Neural progenitor cell (in vitro differentiated cells): ENCODE results near the gene QRICH1.

Experiments used
- EZH2 ChIP-seq: fragments of 200-600 bp; sonication (generic); IDR thresholded peaks from 2 replicates; pipeline ENCODE4 v1.6.1; 2017; ENCODE audit warnings: antibody characterized with exemption, mild to moderate bottlenecking, moderate library complexity
- EZH2phosphoT487 ChIP-seq: fragments of 200-600 bp; sonication (generic); IDR thresholded peaks from 2 replicates; pipeline ENCODE4 v1.6.1; 2017; ENCODE audit warnings: antibody characterized with exemption
- TF ChIP-seq, protein P1 (sequence below): fragments of 200-600 bp; sonication (generic); IDR thresholded peaks from 2 replicates; pipeline ENCODE4 v1.5.1; 2017; ENCODE audit warnings: antibody characterized with exemption, mild to moderate bottlenecking

DNA sequence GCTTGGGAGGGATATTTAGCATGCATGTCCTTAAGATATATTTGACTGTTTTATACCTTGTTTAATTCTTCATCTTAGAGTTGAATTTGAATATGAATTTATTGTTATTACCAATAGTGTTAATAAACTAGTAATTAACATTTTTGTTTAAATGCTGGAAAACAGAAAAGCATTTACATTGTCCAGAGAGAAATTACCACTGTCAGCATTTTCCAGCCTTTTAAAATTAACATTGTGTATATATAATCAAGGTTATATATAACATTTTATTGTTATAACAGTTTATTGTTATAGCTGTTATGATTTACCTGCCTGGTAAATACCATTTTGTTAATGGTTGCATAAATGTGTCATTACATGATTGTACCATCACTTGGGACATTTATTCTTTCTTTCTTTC, 111.9 kb downstream of the QRICH1 start:
- no peak for TF ChIP-seq EZH2
- TF ChIP-seq, protein P1, sequence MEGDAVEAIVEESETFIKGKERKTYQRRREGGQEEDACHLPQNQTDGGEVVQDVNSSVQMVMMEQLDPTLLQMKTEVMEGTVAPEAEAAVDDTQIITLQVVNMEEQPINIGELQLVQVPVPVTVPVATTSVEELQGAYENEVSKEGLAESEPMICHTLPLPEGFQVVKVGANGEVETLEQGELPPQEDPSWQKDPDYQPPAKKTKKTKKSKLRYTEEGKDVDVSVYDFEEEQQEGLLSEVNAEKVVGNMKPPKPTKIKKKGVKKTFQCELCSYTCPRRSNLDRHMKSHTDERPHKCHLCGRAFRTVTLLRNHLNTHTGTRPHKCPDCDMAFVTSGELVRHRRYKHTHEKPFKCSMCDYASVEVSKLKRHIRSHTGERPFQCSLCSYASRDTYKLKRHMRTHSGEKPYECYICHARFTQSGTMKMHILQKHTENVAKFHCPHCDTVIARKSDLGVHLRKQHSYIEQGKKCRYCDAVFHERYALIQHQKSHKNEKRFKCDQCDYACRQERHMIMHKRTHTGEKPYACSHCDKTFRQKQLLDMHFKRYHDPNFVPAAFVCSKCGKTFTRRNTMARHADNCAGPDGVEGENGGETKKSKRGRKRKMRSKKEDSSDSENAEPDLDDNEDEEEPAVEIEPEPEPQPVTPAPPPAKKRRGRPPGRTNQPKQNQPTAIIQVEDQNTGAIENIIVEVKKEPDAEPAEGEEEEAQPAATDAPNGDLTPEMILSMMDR, result no peak
- no peak for TF ChIP-seq EZH2phosphoT487
